Esophagus squamous epithelium (tissue), 4 donors: ENCODE data around the gene SHISAL2B.

Experiments
- POLR2A ChIP-seq, 4 donors: fragments of 450-650 bp; IDR thresholded peaks; one replicate each; pipeline ENCODE4 v1.6.1; 2017; ENCODE audit warnings: antibody characterized with exemption in 4 of 4, mild to moderate bottlenecking in 4 of 4, moderate library complexity in 3 of 4
- TF ChIP-seq, protein P1 (sequence below), 6 experiments: fragments of 450-650 bp in 4 of 6; fragments of 200-600 bp in 2 of 6; sonication (generic) in 2 of 6; IDR thresholded peaks; one replicate each; pipeline ENCODE4 v1.5.1; 2016 to 2019; ENCODE audit warnings: antibody characterized with exemption in 6 of 6, mild to moderate bottlenecking in 4 of 6, moderate library complexity in 4 of 6

DNA sequence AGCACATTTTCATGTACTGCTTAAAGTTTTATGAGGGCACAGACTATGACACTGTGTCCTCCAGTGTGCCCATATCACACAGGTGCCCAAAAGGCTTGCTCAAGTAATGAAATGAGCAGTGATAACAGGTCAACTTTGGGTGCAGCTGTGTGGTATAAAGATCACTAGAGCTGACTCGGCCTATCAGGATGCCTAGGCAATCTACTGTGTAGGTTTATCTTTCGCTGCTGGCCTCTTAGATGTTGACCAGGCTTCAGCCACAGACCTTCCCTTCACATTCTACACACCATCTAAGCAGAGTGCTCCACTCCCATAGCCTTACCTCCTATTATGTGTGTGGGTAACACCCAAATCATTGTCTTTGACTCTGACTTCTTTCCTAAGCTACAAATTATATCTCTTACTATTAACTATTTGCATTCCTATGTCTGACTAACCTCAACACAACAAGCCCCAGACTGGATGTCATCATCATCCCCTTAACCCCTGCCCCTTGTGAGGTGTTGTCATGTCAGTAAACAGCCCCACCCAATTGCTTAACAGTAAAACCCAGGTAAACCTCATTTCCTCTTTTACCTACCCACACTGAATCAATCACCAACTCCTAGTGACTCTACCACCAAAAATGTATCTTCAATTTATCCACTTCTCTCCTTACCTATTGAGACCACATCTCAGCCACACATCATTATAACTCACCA, 75.7 kb downstream of the SHISAL2B start:
- TF ChIP-seq, protein P1, sequence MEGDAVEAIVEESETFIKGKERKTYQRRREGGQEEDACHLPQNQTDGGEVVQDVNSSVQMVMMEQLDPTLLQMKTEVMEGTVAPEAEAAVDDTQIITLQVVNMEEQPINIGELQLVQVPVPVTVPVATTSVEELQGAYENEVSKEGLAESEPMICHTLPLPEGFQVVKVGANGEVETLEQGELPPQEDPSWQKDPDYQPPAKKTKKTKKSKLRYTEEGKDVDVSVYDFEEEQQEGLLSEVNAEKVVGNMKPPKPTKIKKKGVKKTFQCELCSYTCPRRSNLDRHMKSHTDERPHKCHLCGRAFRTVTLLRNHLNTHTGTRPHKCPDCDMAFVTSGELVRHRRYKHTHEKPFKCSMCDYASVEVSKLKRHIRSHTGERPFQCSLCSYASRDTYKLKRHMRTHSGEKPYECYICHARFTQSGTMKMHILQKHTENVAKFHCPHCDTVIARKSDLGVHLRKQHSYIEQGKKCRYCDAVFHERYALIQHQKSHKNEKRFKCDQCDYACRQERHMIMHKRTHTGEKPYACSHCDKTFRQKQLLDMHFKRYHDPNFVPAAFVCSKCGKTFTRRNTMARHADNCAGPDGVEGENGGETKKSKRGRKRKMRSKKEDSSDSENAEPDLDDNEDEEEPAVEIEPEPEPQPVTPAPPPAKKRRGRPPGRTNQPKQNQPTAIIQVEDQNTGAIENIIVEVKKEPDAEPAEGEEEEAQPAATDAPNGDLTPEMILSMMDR (IDR thresholded peaks at IDR 0.05) = no peak
- no peak for TF ChIP-seq POLR2A (IDR thresholded peaks at IDR 0.05)
